Kasumi-1 (cell line): ENCODE results near the gene ABCG8.

Experiments used
- DNase-seq, 2 experiments: peaks; one replicate each; lab custom pipeline; 2025; lab: John Stamatoyannopoulos, UW

ABCG8 gene

GRCh38 chr2:43924463-43924862 is 85.7 kb downstream of the ABCG8 start:
- no peak for DNase-seq

- DNase-seq, result no peak
Observed at GRCh38 chr2:43925431-43925830, 86.7 kb downstream of the ABCG8 start.

GRCh38 chr2:43927442-43927841 is 88.7 kb downstream of the ABCG8 start:
- DNase-seq, result no peak

- no peak for DNase-seq
Observed at GRCh38 chr2:43931293-43931692, 92.5 kb downstream of the ABCG8 start.
